Measurements from ENCODE around the gene GREB1L.

The GREB1L gene

GRCh38 chr18:21383031-21383430 is 141.0 kb downstream of the GREB1L start:
- DNase-seq: no peak

- DNase-seq: no peak
Measured at GRCh38 chr18:21386523-21387240, 144.7 kb downstream of the GREB1L start.

- no peak for DNase-seq
Measured at GRCh38 chr18:21387886-21388285, 145.9 kb downstream of the GREB1L start.

DNA sequence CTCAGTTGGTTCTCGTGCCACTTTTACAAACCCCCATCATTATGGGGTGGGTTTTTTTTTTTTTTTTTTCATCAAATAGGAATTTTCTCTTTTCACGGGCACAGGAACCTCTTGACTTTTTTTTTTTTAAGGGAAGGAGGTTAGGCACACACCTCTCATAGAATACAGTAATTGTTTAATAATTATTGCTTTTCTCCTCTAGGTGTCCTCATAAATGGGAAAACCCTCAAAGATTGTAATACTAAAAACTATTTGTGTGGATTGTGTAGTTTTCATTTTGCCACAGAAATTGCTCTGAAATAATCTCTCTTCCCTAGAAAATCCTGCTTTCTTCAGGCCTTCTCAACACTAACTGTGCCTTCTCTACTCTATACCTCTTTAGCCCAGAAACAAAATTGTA is 147.3 kb downstream of the GREB1L start:
- no peak for DNase-seq

DNA sequence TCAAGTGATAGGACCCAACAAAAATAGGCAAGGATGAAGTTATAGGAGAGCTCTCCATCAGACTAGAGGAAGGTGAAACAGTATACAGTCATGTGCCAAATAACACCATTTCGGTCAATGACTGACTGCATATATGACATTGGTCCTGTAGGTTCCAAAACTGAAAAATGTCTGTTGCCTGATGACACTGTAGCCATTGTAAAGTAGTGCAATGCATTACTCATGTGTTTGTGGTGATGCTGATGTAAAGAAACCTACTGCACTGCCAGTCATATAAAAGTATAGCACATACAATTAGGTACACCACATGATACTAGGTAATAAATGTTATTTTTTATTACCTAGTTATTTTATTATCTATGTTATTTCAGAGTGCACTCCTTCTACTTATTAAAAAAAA is 147.9 kb downstream of the GREB1L start:
- DNase-seq: no peak

DNA sequence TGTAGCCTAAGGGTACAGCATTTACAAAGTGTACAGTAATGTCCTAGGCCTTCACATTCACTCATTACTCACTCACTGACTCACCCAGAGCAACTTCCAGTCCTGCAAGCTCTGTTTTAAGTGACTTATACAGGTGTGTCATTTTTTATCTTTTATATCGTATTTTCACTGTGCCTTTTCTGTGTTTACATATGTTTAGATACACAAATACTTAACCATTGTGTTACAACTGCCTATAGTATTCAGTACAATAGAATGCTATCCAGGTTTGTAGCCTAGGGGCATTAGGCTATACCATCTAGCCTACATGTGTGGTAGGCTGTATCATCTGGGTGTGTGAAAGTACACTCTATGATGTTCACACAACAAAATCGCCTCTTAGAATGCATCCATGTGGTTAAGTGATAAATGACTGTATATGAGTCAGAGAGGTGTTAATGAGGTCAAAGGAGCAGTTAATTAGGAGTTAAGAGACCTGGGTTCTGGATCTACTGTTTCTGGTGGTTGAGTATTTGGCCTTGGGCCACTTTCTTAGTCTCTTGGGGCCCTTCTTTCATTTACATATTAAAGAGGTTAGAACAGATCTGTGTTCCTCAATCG is 149.1 kb downstream of the GREB1L start:
- DNase-seq: peak; percentile 5

GRCh38 chr18:21393986-21394385 is 152.0 kb downstream of the GREB1L start:
- no peak for DNase-seq

DNA sequence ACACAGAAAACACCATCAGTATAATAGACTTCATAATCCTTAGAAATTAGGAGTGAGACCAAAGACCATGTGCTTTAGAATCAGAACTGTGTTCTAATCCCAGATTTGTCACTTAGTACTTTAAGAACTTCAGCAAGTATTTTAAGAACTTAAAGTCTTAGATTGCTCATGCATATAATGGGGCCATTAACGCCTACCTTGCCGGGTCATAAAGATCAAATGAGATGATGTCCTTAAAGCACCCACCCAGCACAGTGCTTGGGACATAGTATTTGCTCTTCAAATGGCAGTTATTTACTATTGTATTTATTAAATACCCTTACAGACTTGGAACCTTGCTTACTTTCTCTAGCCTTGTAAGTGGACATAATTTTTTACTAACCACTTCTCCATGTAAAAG is 156.1 kb downstream of the GREB1L start:
- DNase-seq: no peak

DNA sequence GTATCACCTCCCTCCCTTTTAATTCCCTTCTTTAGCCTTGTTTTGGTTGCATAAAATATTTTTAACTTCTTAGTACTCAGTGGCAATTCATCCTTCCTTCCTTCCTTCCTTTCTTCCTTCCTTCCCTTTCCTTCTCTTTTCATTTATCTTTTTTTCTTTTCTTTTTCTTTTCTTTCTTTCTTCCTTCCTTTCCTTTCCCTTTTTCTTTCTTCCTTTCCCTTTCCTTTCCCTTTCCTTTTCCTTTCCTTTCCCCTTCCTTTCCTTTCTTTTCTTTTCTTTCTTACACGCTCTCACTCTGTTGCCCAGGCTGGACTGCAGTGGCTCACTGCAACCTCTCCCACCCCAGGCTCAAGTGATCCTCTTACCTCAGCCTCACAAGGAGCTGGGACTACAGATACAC is 160.2 kb downstream of the GREB1L start:
- no peak for DNase-seq

DNA sequence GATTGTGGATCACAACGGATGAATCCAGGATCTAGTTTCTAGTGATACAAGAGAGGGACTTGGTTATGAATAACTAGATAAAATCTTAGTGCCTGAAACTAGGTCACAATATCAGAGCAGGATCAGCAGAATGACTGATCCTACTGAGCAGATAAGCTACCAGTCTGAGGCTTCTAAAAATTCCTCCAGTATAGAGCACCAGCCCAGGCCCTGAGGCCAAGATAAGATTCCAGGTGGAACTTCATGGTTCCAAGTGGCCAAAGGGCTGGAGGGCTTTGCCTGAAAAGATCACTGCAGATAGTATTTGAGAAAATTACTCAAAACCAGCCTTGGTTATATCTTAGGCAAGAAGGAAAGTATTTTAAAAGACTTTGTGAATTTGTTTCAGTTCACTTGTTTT is 162.4 kb downstream of the GREB1L start:
- DNase-seq: no peak

GRCh38 chr18:21406116-21406515 is 164.1 kb downstream of the GREB1L start:
- DNase-seq: no peak

DNA sequence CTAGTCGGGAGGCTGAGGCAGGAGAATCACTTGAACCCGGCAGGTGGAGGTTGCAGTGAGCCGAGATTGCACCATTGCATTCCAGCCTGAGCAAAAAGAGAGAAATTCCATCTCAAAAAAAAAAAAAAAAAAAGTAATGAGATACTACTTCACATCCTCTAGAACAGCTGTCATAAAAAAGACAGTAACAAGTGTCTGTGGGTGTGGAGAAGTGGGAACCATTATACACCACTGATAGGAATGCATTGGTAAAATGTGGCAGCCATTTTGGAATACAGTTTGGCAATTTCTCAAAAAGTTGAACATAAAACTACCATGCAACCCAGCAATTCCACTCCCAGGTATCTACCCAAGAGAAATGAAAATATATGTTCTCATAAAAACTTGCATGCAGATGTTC is 166.6 kb downstream of the GREB1L start:
- no peak for DNase-seq

- no peak for DNase-seq
Measured at GRCh38 chr18:21433436-21433835, 191.4 kb downstream of the GREB1L start.

- DNase-seq: no peak
Measured at GRCh38 chr18:21439431-21439846, 197.4 kb downstream of the GREB1L start.

- DNase-seq: no peak
Measured at GRCh38 chr18:21441670-21442069, 199.6 kb downstream of the GREB1L start.

GRCh38 chr18:21443776-21444464 is 201.9 kb downstream of the GREB1L start:
- no peak for DNase-seq

GRCh38 chr18:21444465-21445212 is 202.6 kb downstream of the GREB1L start:
- peak; percentile 28 for DNase-seq

DNA sequence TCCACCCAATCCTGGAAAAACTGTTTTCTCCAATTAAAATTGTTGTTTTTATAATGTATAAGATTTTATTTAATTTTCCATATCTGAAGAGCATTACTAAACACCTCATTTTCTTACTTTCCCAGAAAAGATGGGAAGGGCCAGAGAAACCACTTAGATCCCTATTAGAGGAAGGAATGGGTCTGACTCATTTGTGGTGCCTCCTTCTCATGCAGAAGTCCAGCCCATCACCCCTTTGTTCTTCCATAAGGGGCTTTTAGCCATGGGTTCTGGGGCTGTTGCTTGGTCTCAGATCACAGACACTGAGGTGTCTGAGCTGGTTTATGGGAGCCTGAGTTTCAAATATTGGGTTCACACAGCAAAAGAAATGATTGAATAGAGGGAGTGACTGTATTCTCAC is 206.3 kb downstream of the GREB1L start:
- no peak for DNase-seq

DNA sequence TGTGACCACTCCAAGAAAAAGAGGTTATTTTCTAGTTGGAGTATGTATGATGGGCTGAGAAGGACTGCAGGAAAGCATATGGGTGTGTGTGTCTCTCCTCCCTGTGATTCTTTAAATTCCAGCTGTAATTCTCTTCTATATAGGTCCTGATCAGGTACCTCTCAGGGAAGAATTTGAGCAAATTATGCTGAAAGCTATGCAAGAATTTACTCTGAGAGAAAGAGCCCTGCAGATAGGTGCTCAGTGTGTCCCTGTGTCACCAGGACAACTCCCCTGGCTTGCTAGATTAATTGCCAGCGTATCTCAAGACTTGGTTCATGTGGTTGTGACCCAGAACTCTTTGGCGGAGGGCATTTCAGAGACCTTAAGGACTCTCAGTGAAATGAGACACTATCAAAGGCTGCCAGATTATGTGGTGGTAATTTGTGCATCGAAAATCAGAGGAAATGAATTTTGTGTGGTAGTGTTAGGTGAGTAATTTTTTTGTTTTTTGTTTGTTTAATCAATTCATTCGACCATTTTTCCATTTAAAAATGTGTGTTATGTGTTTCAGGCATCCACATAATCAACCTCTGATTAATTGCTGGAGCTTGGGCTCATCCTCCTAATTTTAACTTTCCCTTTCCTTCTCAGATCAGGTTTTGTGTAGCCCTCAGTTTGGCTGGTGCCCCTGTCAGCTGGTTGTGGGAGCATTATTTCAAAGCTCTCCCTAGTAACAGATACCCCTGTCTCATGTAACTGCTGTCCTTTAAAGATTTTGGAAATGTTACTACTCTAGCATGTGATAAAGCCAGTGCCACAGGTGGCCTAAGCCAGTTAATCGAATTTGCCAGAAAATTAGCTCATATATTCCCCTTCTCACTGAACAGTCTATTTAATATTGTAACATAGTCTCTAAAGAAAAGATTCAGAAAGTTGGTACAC is 207.6 kb downstream of the GREB1L start:
- no peak for DNase-seq

GRCh38 chr18:21450503-21450902 is 208.5 kb downstream of the GREB1L start:
- DNase-seq: no peak

DNA sequence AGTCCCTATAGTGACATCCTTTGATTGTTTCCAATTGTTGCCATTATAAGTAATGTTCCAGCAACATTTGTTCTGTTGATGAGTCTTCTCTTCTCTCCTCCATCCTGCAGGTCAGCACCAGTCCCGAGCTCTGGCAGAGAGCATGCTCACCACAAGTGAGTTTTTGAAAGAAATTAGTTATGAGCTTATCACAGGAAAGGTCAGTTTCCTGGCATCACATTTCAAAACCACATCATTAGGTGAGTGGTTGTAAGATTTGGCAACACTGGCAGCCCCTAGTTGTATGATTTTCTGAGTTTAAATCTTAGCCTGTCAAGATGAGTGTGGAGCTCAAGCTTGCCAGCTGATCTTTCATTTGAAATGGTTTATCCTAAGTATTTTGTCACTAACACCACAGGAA is 208.9 kb downstream of the GREB1L start:
- no peak for DNase-seq

- no peak for DNase-seq
Measured at GRCh38 chr18:21451851-21452250, 209.8 kb downstream of the GREB1L start.
